HepG2 (cell line): ENCODE measurements around the gene MVK. TPM values are rescaled to one million over a fixed set of nuclear protein-coding genes. Genes with fewer than 3 reads are reported as not detected.

ENCODE experiments used
- ATAC-seq: fragments of 200-7000 bp; cut with Tn5 transposase; 3 replicates; pipeline ENCODE4 v1.9.1; 2020; ENCODE audit warnings: mild to moderate bottlenecking, moderate library complexity
- BruUV-seq: library from RNA; stranded (reverse); fragments of 400-500 nt; replicated peaks from 2 replicates; lab custom pipeline; 2021; lab: Mats Ljungman, UMichigan
- CTCF ChIA-PET: fragments of 300-600 bp; formaldehyde crosslinking; extraction: SDS; loops from one replicate; lab custom pipeline; 2021; ENCODE audit warnings: low total read pairs, inconsistent platforms, low intra/inter-chr PET ratio; lab: Yijun Ruan, JAX
- POLR2A ChIA-PET: fragments of 350-600 bp; sonication (Branson Sonifier 250); formaldehyde crosslinking; loops from one replicate; lab custom pipeline; 2020; ENCODE audit warnings: antibody characterized with exemption, inconsistent platforms; lab: Yijun Ruan, JAX
- DNase-seq: peaks from one replicate; pipeline ENCODE4 v3.0.0-alpha.2; 2015; ENCODE audit warnings: low spot score
- FAIRE-seq: peaks from 3 replicates; lab custom pipeline; 2011; peaks lifted over from hg19 to GRCh38; lab: Jason Lieb, UNC
- H2AFZ ChIP-seq: one replicate; pipeline ENCODE4 v1.6.1; 2011; ENCODE audit warnings: low read length, inconsistent platforms
- H3K27ac ChIP-seq: fragments of 300-600 bp; 3 replicates; pipeline ENCODE4 v1.8.0; 2011; ENCODE audit warnings: mixed run types, mild to moderate bottlenecking, mixed read lengths, low read length, inconsistent platforms; ENCODE audit not compliant: insufficient read depth; ENCODE audit errors: extremely low read length
- H3K27me3 ChIP-seq, 2 experiments: fragments of 200-600 bp in 1 of 2; 2 replicates in 1 of 2; 3 replicates in 1 of 2; pipeline versions ENCODE4 v1.6.0 to v1.8.0; 2011; ENCODE audit warnings: low read length in 2 of 2, mild to moderate bottlenecking in 2 of 2, moderate library complexity in 2 of 2, inconsistent platforms in 1 of 2; ENCODE audit not compliant: insufficient read depth in 2 of 2, control insufficient read depth in 1 of 2
- H3K36me3 ChIP-seq, 2 experiments: fragments of 200-600 bp in 1 of 2; replicated peaks in 1 of 2; 2 replicates in 1 of 2; 3 replicates in 1 of 2; pipeline versions ENCODE4 v1.5.1 to v1.8.0; 2011; ENCODE audit warnings: low read length in 2 of 2, inconsistent platforms in 1 of 2; ENCODE audit not compliant: insufficient read depth in 2 of 2, control insufficient read depth in 1 of 2
- H3K4me1 ChIP-seq: 2 replicates; pipeline ENCODE4 v1.5.1; 2012; ENCODE audit warnings: low read length, inconsistent platforms; ENCODE audit not compliant: insufficient read depth
- H3K4me2 ChIP-seq: 2 replicates; pipeline ENCODE4 v1.6.0; 2011; ENCODE audit warnings: low read depth, low read length, inconsistent platforms
- H3K4me3 ChIP-seq, 3 experiments: fragments of 200-600 bp in 1 of 3; sonication (generic), shearing (Covaris generic) in 1 of 3; replicated peaks in 1 of 3; 2 replicates each; pipeline ENCODE4 v1.5.1; 2011 to 2016; ENCODE audit warnings: low read length in 3 of 3, inconsistent platforms in 2 of 3, low read depth in 2 of 3, mild to moderate bottlenecking in 2 of 3, control low read depth in 1 of 3, mixed read lengths in 1 of 3; ENCODE audit not compliant: insufficient read depth in 1 of 3
- H3K79me2 ChIP-seq: one replicate; pipeline ENCODE4 v1.6.1; 2011; ENCODE audit warnings: low read length, inconsistent platforms; ENCODE audit not compliant: insufficient read depth
- H3K9ac ChIP-seq: 2 replicates; pipeline ENCODE4 v1.6.0; 2011; ENCODE audit warnings: mild to moderate bottlenecking, low read depth, low read length, inconsistent platforms; ENCODE audit not compliant: insufficient read depth
- H3K9me3 ChIP-seq: 2 replicates; pipeline ENCODE4 v1.5.1; 2012; ENCODE audit warnings: mild to moderate bottlenecking, low read length
- H4K20me1 ChIP-seq: 2 replicates; pipeline ENCODE4 v1.6.0; 2011; ENCODE audit warnings: inconsistent platforms, mild to moderate bottlenecking, low read length, moderate library complexity; ENCODE audit not compliant: insufficient read depth
- CREB1 ChIP-seq, 2 experiments: fragments of 450-650 bp in 1 of 2; IDR thresholded peaks; 2 replicates each; pipeline ENCODE4 v1.6.1; 2016 to 2017; ENCODE audit warnings: control low read depth in 1 of 2, mild to moderate bottlenecking in 1 of 2, missing compliant biosample characterization in 1 of 2, missing genetic modification characterization in 1 of 2
- CTCF ChIP-seq: sonication (generic); formaldehyde crosslinking; IDR thresholded peaks from 2 replicates; pipeline ENCODE4 v1.5.0; 2020; ENCODE audit warnings: mild to moderate bottlenecking, missing genetic modification reagents, moderate library complexity
- E2F5 ChIP-seq: sonication (generic); formaldehyde crosslinking; conservative IDR thresholded peaks from 2 replicates; pipeline ENCODE4 v1.4.0; 2020; ENCODE audit warnings: missing genetic modification reagents
- EHMT2 ChIP-seq: fragments of 200-600 bp; sonication (generic); IDR thresholded peaks from 2 replicates; pipeline ENCODE4 v1.7.0; 2017; ENCODE audit warnings: antibody characterized with exemption, low read depth, low read length, borderline replicate concordance
- HNRNPK ChIP-seq: fragments of 200-400 bp; formaldehyde crosslinking; IDR thresholded peaks from 2 replicates; pipeline ENCODE4 v1.6.1; 2018; ENCODE audit warnings: low read length, low read depth, moderate library complexity, mild to moderate bottlenecking; ENCODE audit not compliant: poor library complexity, severe bottlenecking
- NFKB2 ChIP-seq: sonication (generic); formaldehyde crosslinking; IDR thresholded peaks from 2 replicates; pipeline ENCODE4 v1.4.0; 2020; ENCODE audit warnings: missing genetic modification reagents, borderline replicate concordance
- RELA ChIP-seq: sonication (generic); formaldehyde crosslinking; IDR thresholded peaks from 2 replicates; pipeline ENCODE4 v1.4.0; 2020; ENCODE audit warnings: missing genetic modification reagents
- STAG1 ChIP-seq: sonication (generic); formaldehyde crosslinking; IDR thresholded peaks from 2 replicates; pipeline ENCODE4 v1.4.0; 2020; ENCODE audit warnings: missing genetic modification reagents
- ZFP62 ChIP-seq: sonication (generic); formaldehyde crosslinking; IDR thresholded peaks from 2 replicates; pipeline ENCODE4 v1.4.0; 2020; ENCODE audit warnings: missing genetic modification reagents
- ZNF281 ChIP-seq: sonication (generic); formaldehyde crosslinking; IDR thresholded peaks from 2 replicates; pipeline ENCODE4 v1.4.0; 2020; ENCODE audit warnings: missing genetic modification reagents, borderline replicate concordance
- WGBS: methylation state at CpG from one replicate; pipeline ENCODE4 v1.1.6; 2017; ENCODE audit warnings: low lambda C conversion rate; 5-methylcytosine and 5-hydroxymethylcytosine counted together
- in situ Hi-C: cut with HindIII; loops from 2 replicates; pipeline ENCODE4 v1.10.0; 2017; ENCODE audit warnings: low pct_unique_long_range_greater_than_20kb; ENCODE audit not compliant: extremely low pct_ligation_motif_present
- intact Hi-C: fragments of 100-400 bp; cut with micrococcal nuclease; formaldehyde crosslinking; loops from one replicate; pipeline ENCODE4 v1.10.0; 2022; ENCODE audit not compliant: unreplicated experiment
- polyA plus RNA-seq, 8 experiments: library from polyadenylated mRNA; depleted of rRNA in 3 of 8; stranded (reverse) in 7 of 8; unstranded in 1 of 8; fragments of >200 nt; fragmentation: Illumina TruSeq in 4 of 8; extraction: Trizol in 4 of 8; gene quantifications; 2 replicates each; pipeline versions ENCODE4 v1.2.1 to v1.2.3, GENCODE V29; 2011 to 2016; ENCODE audit warnings: low read depth in 4 of 8, missing spikeins in 1 of 8, mixed read lengths in 1 of 8; ENCODE audit not compliant: insufficient read depth in 1 of 8
- total RNA-seq, 5 experiments: library from RNA; depleted of rRNA; stranded (reverse); fragments of >200 nt; fragmentation: Illumina TruSeq; extraction: Trizol; gene quantifications; 2 replicates each; pipeline ENCODE4 v1.2.3, GENCODE V29; 2016; ENCODE audit warnings: low read depth in 1 of 5
- TF ChIP-seq, protein P1 (sequence below): fragments of 450-650 bp; IDR thresholded peaks from 2 replicates; pipeline ENCODE4 v1.6.1; 2017
- TF ChIP-seq, protein P2 (sequence below): sonication (generic); formaldehyde crosslinking; IDR thresholded peaks from 2 replicates; pipeline ENCODE4 v1.9.0; 2022; ENCODE audit warnings: low read depth, missing genetic modification reagents

Gene MVK
- total and polyA plus RNA-seq, 2 of the 13 experiments (the other 11 are each of a cell fraction or from before 2014, with no cell fraction given), result 11.6 to 66.9 TPM

DNA sequence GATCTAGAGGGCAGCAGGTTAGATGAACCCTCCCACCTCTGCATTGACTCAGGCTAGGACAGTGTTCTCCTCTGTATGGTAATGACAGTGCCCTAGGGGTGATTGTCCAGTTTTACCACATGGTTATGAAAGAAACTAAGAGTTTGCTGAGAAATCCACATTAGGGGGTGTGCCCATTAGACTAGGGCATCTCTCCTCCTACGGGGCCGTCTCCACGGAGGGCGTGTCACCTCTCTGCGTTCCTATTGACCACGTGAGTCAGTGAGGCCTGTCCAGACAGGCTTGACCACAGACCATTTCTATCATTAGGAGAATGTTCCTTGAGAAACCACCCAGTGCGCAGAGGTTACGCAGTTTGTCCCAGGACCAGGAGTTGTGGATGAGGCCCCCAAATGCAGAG lies 8.3 kb downstream of the MVK start (continued):
- TF ChIP-seq, protein P1, sequence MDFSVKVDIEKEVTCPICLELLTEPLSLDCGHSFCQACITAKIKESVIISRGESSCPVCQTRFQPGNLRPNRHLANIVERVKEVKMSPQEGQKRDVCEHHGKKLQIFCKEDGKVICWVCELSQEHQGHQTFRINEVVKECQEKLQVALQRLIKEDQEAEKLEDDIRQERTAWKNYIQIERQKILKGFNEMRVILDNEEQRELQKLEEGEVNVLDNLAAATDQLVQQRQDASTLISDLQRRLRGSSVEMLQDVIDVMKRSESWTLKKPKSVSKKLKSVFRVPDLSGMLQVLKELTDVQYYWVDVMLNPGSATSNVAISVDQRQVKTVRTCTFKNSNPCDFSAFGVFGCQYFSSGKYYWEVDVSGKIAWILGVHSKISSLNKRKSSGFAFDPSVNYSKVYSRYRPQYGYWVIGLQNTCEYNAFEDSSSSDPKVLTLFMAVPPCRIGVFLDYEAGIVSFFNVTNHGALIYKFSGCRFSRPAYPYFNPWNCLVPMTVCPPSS, result no peak
- TF ChIP-seq CREB1 (IDR thresholded peaks at IDR 0.05), result no peak
- TF ChIP-seq CREB1 (CRISPR knock-in tag; IDR thresholded peaks at IDR 0.05), result no peak
- TF ChIP-seq E2F5 (CRISPR knock-in tag), result no peak
- no peak for TF ChIP-seq ZFP62
- TF ChIP-seq HNRNPK, result no peak
- TF ChIP-seq, protein P2, sequence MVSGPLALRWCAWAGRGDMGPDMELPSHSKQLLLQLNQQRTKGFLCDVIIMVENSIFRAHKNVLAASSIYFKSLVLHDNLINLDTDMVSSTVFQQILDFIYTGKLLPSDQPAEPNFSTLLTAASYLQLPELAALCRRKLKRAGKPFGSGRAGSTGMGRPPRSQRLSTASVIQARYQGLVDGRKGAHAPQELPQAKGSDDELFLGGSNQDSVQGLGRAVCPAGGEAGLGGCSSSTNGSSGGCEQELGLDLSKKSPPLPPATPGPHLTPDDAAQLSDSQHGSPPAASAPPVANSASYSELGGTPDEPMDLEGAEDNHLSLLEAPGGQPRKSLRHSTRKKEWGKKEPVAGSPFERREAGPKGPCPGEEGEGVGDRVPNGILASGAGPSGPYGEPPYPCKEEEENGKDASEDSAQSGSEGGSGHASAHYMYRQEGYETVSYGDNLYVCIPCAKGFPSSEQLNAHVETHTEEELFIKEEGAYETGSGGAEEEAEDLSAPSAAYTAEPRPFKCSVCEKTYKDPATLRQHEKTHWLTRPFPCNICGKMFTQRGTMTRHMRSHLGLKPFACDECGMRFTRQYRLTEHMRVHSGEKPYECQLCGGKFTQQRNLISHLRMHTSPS (CRISPR knock-in tag), result no peak
- no peak for TF ChIP-seq NFKB2

DNA sequence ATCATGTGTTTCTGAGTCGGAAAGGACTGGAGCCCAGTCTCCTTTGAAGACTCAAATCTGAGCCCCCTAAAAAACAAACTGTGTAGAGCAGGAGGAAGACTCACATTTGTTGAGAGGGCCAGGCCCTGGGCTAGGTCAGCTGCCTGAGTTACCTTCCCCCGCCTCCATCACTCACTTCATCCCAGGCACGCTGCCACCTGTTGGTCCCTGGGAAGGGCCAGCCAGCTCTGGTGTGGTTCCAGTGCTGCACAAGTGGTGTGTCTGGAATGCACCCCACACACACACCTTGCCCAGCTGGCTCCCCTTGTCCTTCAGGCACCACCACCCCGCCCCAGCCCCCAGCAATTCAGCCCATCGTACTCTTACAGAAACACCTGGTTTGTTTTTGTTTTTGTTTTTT lies 9.0 kb downstream of the MVK start:
- BruUV-seq, result no TSS peak
- FAIRE-seq (no peak), ATAC-seq (peak; percentile 50), DNase-seq (peak; percentile 39)
- H3K27me3 ChIP-seq, result no peaks in the 10 kb centered on the region
- no peaks in the 10 kb centered on the region for H3K9me3 ChIP-seq
- intact Hi-C loops (no loop called here), in situ Hi-C loops (no loop called here)
- no peak overlapping the region for H2AFZ ChIP-seq
- POLR2A ChIA-PET, result interaction anchor here (1.0 kb wide), 1 partner anchor 9 kb away, joined by 4 read pairs; the partner anchor contains the start of genes MMAB and MVK
- CTCF ChIA-PET, result no interaction called here
- H3K4me2 ChIP-seq, result no peak overlapping the region
- 95% methylated on average over 5 of the region's 5 CpGs for WGBS
- H3K27ac ChIP-seq, result no peak overlapping the region
- H3K79me2 ChIP-seq, result no peaks in the 10 kb centered on the region
- H4K20me1 ChIP-seq, result no peaks in the 10 kb centered on the region
- H3K36me3 ChIP-seq, result peaks cover 11 to 55% of the 10 kb centered on the region in 2 experiments
- H3K4me1 ChIP-seq, result peaks cover 46% of the 10 kb centered on the region
- H3K9ac ChIP-seq, result no peak overlapping the region
- H3K4me3 ChIP-seq, result no peak overlapping the region
- peak; percentile 28 for TF ChIP-seq STAG1 (CRISPR knock-in tag)
- TF ChIP-seq EHMT2, result no peak
- peak; percentile 79; the same call in 1 of the 2 replicates for TF ChIP-seq ZNF281 (CRISPR knock-in tag)
- TF ChIP-seq CTCF (CRISPR knock-in tag), result peak; percentile 61
- no peak for TF ChIP-seq RELA (CRISPR knock-in tag)
